PC-9 (cell line): ENCODE results near the gene CFAP97D1. TPM values are rescaled to one million over a fixed set of nuclear protein-coding genes. Genes with fewer than 3 reads are reported as not detected.

Source experiments
- BruUV-seq: library from RNA; stranded (reverse); fragments of 400-500 nt; replicated peaks from 2 replicates; lab custom pipeline; 2021; lab: Mats Ljungman, UMichigan
- CTCF ChIA-PET: fragments of 300-600 bp; sonication (Branson Sonifier 250); formaldehyde crosslinking; loops from one replicate; lab custom pipeline; 2022; ENCODE audit warnings: antibody characterized with exemption; lab: Charles Lee
- POLR2A ChIA-PET: fragments of 300-600 bp; sonication (Branson Sonifier 250); formaldehyde crosslinking; loops from one replicate; lab custom pipeline; 2022; ENCODE audit warnings: antibody characterized with exemption; ENCODE audit not compliant: unreplicated experiment; lab: Charles Lee
- DNase-seq, 2 experiments: peaks; one replicate each; pipeline versions ENCODE4 v3.0.0 to v3.0.0-alpha.2; 2015 to 2022; ENCODE audit warnings: mixed read lengths in 1 of 2
- H2AFZ ChIP-seq: fragments of 200-600 bp; sonication (generic); 2 replicates; pipeline ENCODE4 v1.8.1; 2017; ENCODE audit warnings: antibody characterized with exemption
- H3F3A ChIP-seq: fragments of 200-600 bp; sonication (generic); 2 replicates; pipeline ENCODE4 v1.8.1; 2017; ENCODE audit warnings: antibody characterized with exemption, mild to moderate bottlenecking, low read depth; ENCODE audit not compliant: insufficient read depth
- H3K27ac ChIP-seq: fragments of 200-600 bp; sonication (generic); 2 replicates; pipeline ENCODE4 v1.6.1; 2016; ENCODE audit warnings: mixed run types
- H3K27me3 ChIP-seq: fragments of 200-600 bp; sonication (generic); 2 replicates; pipeline ENCODE4 v1.6.1; 2016; ENCODE audit warnings: low read depth, mixed run types; ENCODE audit not compliant: insufficient read depth
- H3K36me3 ChIP-seq: fragments of 200-600 bp; sonication (generic); 2 replicates; pipeline ENCODE4 v1.6.1; 2016; ENCODE audit warnings: low read depth, mixed run types
- H3K4me1 ChIP-seq: fragments of 200-600 bp; sonication (generic); replicated peaks from 2 replicates; pipeline ENCODE4 v1.6.1; 2016; ENCODE audit warnings: mixed run types; ENCODE audit not compliant: insufficient read depth
- H3K4me2 ChIP-seq: fragments of 200-600 bp; sonication (generic); 2 replicates; pipeline ENCODE4 v1.6.1; 2017; ENCODE audit warnings: mixed run types
- H3K4me3 ChIP-seq: fragments of 200-600 bp; sonication (generic); 2 replicates; pipeline ENCODE4 v1.6.1; 2016; ENCODE audit warnings: mixed run types
- H3K79me2 ChIP-seq: fragments of 200-600 bp; sonication (generic); 2 replicates; pipeline ENCODE4 v1.6.1; 2017; ENCODE audit warnings: low read depth, mixed run types
- H3K9me2 ChIP-seq: fragments of 200-600 bp; sonication (generic); 2 replicates; pipeline ENCODE4 v1.8.1; 2017; ENCODE audit warnings: mild to moderate bottlenecking; ENCODE audit not compliant: insufficient read depth
- H3K9me3 ChIP-seq: fragments of 200-600 bp; sonication (generic); 2 replicates; pipeline ENCODE4 v1.8.1; 2016; ENCODE audit warnings: low read depth; ENCODE audit not compliant: insufficient read depth
- H4K20me1 ChIP-seq: fragments of 200-600 bp; sonication (generic); 2 replicates; pipeline ENCODE4 v1.8.1; 2017; ENCODE audit not compliant: insufficient read depth
- EZH2 ChIP-seq: fragments of 200-600 bp; sonication (generic); IDR thresholded peaks from 2 replicates; pipeline ENCODE4 v1.8.0; 2017; ENCODE audit warnings: antibody characterized with exemption, low read depth
- intact Hi-C: fragments of 100-400 bp; cut with micrococcal nuclease; formaldehyde crosslinking; loops from one replicate; pipeline ENCODE4 v1.10.0; 2022; ENCODE audit not compliant: unreplicated experiment
- total RNA-seq: library from RNA; stranded (reverse); gene quantifications from 2 replicates; pipeline ENCODE4 v1.2.3, GENCODE V29; 2021
- TF ChIP-seq, protein P1 (sequence below): fragments of 200-600 bp; sonication (generic); conservative IDR thresholded peaks from 2 replicates; pipeline ENCODE4 v1.6.1; 2017; ENCODE audit warnings: mixed run types, antibody characterized with exemption, mild to moderate bottlenecking, moderate library complexity

Gene CFAP97D1
- total RNA-seq, 1 experiment from 2014 or later, result not detected

DNA sequence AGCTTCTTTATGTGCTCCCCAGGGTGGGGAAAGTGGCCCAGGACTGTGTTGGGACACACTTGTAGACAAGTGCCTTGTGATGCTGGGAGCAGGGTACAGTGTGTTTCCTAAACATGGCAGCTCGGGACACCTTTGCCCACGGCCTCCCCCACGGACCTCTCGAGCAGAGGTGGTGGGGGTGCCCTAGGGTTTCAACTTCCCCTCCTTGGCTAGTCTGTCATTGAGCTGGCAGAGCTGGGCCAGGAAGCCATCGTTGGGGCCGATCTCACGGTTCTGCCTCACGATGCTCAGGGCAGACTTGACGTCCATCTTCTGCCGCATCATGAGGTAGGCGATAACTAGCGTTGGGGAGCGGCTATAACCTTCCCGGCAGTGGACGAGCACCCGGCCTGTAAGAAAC is 10.8 kb upstream of the CFAP97D1 start:
- H3K36me3 ChIP-seq, result peaks cover 4% of the 10 kb centered on the region; the same call in 1 of the 2 replicates
- no peaks in the 10 kb centered on the region for H3K4me1 ChIP-seq
- no TSS peak for BruUV-seq
- peaks cover 26% of the 10 kb centered on the region; the same call in 1 of the 2 replicates for H3F3A ChIP-seq
- ChIA-PET CTCF (no interaction called here), POLR2A (no interaction called here)
- intact Hi-C loops, result no loop called here
- no peak overlapping the region for H3K4me2 ChIP-seq
- H3K27ac ChIP-seq, result no peak overlapping the region
- H3K4me3 ChIP-seq, result no peak overlapping the region
- TF ChIP-seq, protein P1, sequence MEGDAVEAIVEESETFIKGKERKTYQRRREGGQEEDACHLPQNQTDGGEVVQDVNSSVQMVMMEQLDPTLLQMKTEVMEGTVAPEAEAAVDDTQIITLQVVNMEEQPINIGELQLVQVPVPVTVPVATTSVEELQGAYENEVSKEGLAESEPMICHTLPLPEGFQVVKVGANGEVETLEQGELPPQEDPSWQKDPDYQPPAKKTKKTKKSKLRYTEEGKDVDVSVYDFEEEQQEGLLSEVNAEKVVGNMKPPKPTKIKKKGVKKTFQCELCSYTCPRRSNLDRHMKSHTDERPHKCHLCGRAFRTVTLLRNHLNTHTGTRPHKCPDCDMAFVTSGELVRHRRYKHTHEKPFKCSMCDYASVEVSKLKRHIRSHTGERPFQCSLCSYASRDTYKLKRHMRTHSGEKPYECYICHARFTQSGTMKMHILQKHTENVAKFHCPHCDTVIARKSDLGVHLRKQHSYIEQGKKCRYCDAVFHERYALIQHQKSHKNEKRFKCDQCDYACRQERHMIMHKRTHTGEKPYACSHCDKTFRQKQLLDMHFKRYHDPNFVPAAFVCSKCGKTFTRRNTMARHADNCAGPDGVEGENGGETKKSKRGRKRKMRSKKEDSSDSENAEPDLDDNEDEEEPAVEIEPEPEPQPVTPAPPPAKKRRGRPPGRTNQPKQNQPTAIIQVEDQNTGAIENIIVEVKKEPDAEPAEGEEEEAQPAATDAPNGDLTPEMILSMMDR, result no peak
- TF ChIP-seq EZH2, result no peak
- H3K79me2 ChIP-seq, result no peaks in the 10 kb centered on the region
- H3K27me3 ChIP-seq, result no peaks in the 10 kb centered on the region
- no peak for DNase-seq
- no peak overlapping the region for H2AFZ ChIP-seq
- no peaks in the 10 kb centered on the region for H3K9me3 ChIP-seq
- no peaks in the 10 kb centered on the region for H4K20me1 ChIP-seq
- H3K9me2 ChIP-seq, result no peaks in the 10 kb centered on the region

- DNase-seq, result no peak
- H3K9me3 ChIP-seq, result no peaks in the 10 kb centered on the region
- H3K4me3 ChIP-seq, result no peak overlapping the region
- H3K36me3 ChIP-seq, result peaks cover 4% of the 10 kb centered on the region; the same call in 1 of the 2 replicates
- no peak overlapping the region for H2AFZ ChIP-seq
- H4K20me1 ChIP-seq, result no peaks in the 10 kb centered on the region
- no peak overlapping the region for H3K4me2 ChIP-seq
- ChIA-PET CTCF (no interaction called here), POLR2A (no interaction called here)
- TF ChIP-seq EZH2, result no peak
- TF ChIP-seq, protein P1, result no peak
- BruUV-seq, result no TSS peak
- H3K79me2 ChIP-seq, result no peaks in the 10 kb centered on the region
- H3F3A ChIP-seq, result peaks cover 26% of the 10 kb centered on the region; the same call in 1 of the 2 replicates
- no peak overlapping the region for H3K27ac ChIP-seq
- H3K27me3 ChIP-seq, result no peaks in the 10 kb centered on the region
- intact Hi-C loops, result no loop called here
- no peaks in the 10 kb centered on the region for H3K4me1 ChIP-seq
- no peaks in the 10 kb centered on the region for H3K9me2 ChIP-seq
These were observed 10.4 kb upstream of the CFAP97D1 start for GRCh38 chr17:43769859-43770258.

GRCh38 chr17:43770957-43771356 is 9.3 kb upstream of the CFAP97D1 start:
- Histone ChIP-seq H3K9me2 (no peaks in the 10 kb centered on the region), H3K4me2 (no peak overlapping the region), H3K79me2 (peaks cover 8% of the 10 kb centered on the region; the same call in 1 of the 2 replicates), H3F3A (peaks cover 26% of the 10 kb centered on the region; the same call in 1 of the 2 replicates), H2AFZ (no peak overlapping the region), H3K36me3 (peaks cover 12% of the 10 kb centered on the region; the same call in 1 of the 2 replicates), H3K4me1 (no peaks in the 10 kb centered on the region), H3K27ac (no peak overlapping the region), H3K4me3 (no peak overlapping the region), H3K27me3 (no peaks in the 10 kb centered on the region), H4K20me1 (no peaks in the 10 kb centered on the region), H3K9me3 (no peaks in the 10 kb centered on the region)
- no peak for TF ChIP-seq EZH2
- TF ChIP-seq, protein P1, result no peak
- intact Hi-C loops, result no loop called here
- DNase-seq, result no peak
- POLR2A ChIA-PET, result no interaction called here
- CTCF ChIA-PET, result no interaction called here
- no TSS peak for BruUV-seq
